ENCODE data around the gene PBX1.

DNA sequence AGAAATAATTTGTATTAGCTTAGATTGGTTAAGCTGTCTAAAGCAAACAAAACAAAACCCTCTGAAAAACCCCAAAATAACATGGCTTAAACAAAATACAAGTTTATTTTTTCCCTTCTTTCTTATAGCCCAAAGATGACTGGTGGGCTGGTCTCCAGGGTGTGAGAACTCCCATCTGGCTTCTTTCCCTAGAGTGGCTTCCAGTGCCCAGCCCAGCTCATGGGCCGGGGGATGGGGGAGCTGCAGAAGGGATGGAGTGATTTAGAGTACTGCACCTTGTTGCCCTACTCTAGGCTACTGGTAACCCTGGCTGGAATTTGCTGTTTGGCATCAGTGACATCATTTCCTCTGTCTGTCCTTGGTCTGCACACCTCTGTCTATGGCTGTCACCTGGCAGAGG is 223.0 kb downstream of the PBX1 start:
- TF ChIP-seq, protein P1, sequence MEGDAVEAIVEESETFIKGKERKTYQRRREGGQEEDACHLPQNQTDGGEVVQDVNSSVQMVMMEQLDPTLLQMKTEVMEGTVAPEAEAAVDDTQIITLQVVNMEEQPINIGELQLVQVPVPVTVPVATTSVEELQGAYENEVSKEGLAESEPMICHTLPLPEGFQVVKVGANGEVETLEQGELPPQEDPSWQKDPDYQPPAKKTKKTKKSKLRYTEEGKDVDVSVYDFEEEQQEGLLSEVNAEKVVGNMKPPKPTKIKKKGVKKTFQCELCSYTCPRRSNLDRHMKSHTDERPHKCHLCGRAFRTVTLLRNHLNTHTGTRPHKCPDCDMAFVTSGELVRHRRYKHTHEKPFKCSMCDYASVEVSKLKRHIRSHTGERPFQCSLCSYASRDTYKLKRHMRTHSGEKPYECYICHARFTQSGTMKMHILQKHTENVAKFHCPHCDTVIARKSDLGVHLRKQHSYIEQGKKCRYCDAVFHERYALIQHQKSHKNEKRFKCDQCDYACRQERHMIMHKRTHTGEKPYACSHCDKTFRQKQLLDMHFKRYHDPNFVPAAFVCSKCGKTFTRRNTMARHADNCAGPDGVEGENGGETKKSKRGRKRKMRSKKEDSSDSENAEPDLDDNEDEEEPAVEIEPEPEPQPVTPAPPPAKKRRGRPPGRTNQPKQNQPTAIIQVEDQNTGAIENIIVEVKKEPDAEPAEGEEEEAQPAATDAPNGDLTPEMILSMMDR (IDR thresholded peaks at IDR 0.05): no peak
- TF ChIP-seq POLR2A (IDR thresholded peaks at IDR 0.05): no peak

Data from right lobe of liver (tissue), 4 donors.